Activated CD4-positive, CD25-positive, alpha-beta regulatory T cell (primary cell): Measurements from ENCODE around the gene C2CD3.
"Not testable (repeated sequence)": the region's sequence is repeated elsewhere in the genome, so short reads cannot be mapped to it uniquely, and the experiment has no call there.

ENCODE experiments used
- DNase-seq, 4 experiments: peaks; one replicate each; lab custom pipeline; 2025; lab: John Stamatoyannopoulos, UW

C2CD3 gene

DNA sequence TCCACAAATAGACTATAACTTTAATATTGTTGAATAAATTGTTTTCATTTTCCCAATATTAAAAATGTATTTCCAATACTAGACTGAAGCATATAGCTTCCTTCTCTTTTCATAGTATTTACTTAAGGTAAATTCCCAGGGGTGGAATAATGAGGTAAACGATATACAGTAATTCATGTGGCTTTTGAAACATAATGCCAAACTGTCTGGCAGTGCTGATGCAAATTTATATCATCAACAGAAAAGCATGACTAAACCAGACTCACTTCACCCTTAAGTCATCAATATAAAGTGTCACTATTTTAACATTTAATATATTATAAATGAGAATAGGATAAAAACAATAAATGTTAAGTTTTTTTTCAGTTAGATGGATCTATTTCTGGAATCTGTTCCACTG is 13.6 kb downstream of the C2CD3 start:
- no peak for DNase-seq

DNA sequence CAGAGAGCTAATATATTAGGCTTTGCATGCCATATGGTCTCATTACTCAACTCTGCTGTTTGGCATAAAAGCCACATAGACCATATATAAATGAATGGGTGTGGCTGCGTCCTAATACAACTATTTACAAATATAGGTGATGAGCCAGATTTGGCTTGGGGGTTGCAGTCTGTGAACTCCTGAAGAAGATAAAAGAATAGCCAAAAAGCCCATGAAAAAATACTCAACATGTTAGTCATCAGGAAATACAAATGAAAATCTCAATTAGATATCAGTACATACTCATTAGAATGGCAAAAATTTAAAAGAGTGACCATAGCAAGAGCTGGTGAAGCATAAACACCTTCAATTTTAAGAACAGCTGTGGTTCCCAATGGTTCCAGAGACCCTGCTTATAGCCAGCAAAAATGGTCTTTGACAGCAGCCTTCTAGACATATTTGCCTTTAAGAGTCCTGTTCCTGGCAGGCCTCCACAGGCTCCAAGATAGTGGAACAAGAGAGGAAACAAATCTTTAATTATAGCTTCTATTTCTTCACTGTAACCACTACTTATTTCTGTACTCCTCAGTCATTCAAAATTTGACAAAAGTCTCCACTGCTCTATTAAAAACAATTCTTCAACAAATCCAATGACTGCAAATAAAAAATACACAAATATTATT is 16.1 kb downstream of the C2CD3 start:
- no peak for DNase-seq

DNA sequence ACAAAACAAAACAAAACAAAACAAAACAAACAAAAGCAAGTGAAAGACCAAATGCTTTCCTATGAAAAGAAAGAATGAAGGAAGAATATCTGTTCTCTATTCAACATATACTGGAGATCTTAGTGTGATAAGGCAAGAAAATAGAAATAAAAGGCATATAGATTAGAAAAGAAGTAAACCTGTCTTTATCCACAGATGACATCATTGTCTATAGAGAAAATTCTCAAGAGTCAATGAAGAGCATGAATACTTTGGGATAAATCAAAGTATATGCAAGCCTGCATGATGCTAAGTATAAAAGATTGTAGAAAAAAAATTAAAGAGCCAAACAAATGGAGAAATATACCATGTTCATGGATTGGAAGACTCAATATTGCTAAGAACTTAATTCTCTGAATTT is 17.6 kb downstream of the C2CD3 start:
- no peak for DNase-seq

DNA sequence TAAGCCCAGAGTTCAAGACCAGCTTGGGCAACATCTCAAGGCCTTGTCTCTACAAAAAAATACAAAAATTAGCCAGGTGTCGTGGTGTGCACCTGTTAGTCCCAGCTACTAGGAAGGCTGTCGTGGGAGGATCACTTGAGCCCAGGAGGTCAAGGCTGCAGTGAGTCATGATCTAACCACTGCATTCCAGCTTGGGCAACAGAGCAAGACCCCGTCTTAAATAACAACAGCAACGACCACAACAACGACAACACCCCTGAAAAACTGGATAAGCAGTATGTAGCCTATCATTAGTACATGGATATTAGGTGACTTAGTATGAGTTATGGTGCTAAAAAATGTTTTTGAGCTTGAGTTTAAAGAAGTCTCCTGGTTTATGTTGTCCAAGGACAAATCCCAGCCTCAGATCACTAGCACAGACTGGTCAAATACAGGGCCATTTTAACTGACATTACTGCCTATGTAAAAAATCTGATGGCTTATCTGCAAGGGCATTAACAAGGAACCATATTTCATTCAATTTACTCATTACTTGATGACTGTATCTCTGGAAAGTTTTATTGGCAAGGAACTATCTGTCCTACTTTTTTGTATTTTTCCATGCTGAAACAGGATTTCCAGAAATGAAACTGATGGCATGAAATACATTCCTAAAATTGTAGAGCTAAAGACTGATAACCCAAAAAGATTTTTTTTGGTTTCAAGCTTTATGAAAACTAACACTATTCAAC is 23.4 kb downstream of the C2CD3 start:
- no peak for DNase-seq

DNA sequence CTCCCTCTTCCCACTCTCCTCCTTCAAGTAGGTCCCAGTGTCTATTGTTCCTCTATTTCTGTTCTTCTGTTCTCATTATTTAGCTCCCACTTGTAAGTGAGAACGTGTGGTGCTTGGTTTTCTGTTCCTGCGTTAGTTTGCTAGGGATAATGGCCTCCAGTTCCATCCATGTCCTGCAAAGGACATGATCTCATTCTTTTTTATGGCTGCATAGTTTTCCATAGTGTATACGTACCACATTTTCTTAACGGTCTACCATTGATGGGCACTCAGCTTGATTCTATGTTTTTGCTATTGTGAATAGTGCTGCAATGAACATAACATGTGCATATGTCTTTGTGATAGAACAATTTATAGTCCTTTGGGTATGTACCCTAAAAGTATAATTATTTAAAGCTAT is 26.2 kb downstream of the C2CD3 start:
- DNase-seq = no peak

DNA sequence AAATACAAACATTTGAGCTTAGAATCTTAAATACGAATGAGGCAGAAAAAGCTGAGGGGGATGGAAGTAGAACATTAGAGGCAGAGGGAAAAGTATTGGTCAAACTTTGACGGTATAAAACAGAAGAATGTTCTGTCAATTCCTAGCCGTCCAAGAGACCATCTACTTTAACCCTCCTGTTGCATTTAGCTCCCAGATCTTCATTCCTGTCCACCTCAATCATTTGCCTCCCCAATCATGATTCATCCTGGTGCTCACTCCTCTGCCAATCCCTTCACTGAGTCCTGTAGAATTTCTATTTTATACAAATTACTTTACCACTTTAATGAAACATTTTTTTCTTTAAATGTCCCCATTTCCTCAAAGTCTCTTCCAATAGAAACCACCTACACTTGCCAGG is 28.2 kb downstream of the C2CD3 start:
- no peak for DNase-seq

DNA sequence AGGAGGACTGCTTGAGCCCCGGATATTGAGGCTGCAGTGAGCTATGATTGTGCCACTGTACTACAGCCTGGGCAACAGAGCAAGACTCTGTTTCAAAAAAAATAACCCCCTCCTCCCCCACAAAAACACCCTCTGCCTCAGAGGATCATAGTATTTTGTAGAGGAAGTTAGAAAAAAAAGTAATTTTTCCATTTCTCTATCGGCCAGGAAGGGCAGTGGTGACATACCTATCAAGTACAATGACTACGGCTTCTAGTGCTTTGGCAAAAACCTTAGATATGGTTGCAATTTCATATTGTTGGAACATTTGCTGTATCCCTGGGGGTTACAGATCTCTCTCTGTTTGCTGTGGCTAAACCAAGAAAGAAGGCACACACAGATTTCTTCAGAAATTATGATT is 28.9 kb downstream of the C2CD3 start:
- DNase-seq = no peak

DNA sequence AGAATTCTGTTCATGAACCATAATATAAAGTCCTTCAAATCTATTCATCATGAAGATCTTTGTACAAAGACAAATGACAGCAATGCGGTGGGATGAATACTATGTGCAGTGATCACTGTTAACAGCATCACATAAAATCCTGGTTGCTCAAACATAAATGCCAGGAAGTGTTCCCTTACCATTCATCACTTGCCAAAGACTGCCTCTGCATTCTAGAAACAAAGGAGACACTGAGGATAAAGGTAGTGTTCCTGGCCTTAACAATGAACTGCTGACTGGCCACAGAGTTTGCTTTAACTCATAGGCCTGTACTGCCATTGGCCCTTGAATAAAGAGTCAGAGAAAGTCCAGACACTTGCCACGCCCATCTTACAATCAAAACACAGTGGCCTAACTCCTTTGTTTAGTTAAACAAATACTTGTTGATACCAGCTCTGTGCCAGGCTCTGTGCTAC is 29.5 kb downstream of the C2CD3 start:
- DNase-seq = no peak

DNA sequence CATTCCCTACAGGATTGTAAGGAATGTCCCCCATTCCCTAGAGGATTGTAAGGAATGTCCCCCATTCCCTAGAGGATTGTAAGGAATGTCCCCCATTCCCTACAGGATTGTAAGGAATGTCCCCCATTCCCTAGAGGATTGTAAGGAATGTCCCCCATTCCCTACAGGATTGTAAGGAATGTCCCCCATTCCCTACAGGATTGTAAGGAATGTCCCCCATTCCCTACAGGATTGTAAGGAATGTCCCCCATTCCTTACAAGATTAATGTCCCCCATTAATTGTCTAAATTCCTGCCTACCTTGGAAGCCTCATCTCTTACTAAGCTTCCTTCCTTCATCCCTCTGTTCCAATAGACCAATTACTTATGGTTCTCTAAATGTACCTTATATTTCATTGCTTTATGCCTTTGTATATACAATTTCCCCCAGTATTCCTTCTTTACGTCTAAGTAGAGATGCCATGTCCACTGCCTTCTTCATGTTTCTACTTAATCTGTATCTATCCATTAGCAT is 30.8 kb downstream of the C2CD3 start:
- DNase-seq = not testable (repeated sequence)

DNA sequence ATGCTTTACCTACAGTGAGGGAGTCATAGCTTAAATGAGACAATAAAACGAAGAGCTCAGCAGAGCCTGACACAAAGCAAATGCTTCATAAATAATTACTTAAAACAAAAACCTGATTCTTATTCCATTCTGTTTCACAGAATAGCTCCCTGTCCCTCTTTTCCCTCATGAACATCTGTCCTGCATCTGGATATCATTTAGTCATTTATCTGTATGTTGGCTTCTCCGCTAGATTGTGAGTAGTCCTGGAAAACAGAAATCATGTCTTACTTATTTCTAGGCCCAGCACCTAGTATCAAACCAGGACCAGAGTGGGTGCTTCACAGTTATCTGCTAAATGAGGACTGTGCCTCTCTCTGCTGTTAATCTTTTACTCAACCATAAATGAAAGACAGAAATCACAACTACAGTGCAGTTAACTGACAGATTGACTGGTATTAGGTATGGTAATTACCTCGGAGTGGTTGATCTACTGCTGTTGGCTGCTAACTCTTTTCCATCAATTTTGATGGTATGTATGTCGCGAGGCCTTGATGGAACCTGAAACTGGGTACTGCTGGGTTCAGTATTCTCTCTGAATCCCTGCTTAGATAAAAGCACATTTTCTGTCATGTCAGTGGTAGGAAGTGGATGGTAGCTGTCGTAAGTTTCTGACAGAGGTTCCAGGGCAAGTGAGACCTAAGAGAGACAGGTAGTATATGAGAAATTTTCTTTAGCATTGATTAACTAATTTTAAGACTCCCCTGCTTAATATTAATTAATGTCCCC is 31.5 kb downstream of the C2CD3 start:
- DNase-seq = no peak

DNA sequence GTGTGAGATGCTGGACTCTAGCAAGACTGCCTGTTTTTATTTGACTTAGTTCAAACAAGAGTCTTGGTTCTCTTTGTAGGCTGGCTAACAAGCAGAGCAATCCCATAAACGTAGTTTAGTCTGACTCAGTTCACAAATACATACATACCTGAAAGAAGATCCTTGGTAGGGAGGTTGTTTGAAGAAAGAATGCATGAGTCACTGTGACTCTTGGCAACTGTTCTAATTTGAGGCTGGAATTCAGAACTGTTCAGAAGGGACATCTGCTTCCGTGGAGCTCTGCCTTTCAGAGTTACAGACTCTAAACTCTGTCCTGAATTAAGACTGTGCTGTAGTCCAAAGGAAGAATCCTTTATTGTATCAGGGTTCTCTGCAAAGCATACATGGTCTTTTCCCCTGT is 32.2 kb downstream of the C2CD3 start:
- no peak for DNase-seq

DNA sequence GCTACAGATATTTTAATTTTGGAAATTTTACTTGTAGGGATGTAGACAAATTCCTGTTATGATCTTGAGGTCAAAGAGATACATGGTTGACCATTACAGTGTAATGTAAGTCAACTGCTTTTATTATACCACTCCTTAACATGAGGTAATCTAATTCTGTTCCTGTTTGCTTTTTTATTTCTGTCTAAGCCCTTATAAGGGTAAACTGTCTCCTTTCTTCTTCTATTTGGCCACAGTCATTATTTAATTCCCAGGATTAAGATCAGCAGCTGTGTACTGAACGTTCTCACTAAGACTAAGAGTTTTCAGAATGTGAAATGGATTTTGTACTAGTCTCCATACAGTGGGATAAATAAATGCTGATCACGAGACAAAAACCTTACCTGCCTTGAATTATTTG is 32.8 kb downstream of the C2CD3 start:
- DNase-seq = no peak

DNA sequence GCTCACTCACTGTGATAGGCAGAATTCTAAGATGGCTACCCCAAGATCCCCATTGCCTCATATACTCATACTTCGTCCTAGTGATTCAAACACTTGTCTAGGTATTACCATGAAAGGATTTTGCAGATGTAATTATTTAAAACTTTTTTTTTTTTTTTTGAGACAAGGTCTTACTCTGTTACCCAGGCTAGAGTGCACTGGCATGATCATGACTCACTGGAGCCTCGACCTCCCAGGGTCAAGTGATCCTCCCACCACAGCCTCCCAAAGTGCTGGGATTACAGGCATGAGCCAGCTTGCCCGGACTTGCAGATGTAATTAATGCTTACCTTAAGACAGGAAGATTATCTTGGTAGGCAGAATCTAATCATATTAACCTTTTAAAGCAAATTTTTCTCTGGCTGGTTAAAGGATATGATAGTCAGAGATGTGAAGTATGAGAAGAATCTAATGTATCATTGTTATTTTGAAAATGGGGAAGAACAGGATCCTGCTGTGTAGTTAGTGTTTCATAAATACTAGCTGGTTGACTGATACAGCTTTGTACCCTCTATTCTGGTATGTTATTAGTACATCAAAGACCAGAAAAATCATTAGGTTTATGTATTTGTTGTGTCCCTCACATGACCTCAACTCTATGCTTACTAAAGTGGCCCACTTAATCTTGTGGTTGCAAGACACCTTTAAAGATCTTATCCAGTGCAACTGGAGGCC is 35.5 kb downstream of the C2CD3 start:
- no peak for DNase-seq

DNA sequence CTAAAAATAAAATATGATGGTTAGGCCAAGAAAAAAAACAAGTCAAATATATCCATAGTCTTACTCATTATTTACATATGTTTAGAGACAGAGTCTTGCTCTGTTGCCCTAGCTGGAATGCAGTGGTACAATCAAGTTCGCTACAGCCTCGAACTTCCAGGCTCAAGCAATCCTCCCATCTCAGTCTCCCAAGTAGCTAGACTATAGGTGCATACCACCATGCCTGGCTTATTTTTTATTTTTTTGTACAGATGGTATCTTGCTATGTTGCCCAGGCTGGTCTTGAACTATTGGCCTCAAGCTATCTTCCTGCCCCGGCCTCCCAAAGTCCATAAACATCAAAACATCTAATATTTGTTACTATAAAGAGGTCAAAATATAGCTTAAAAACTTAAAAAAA is 36.1 kb downstream of the C2CD3 start:
- no peak for DNase-seq

DNA sequence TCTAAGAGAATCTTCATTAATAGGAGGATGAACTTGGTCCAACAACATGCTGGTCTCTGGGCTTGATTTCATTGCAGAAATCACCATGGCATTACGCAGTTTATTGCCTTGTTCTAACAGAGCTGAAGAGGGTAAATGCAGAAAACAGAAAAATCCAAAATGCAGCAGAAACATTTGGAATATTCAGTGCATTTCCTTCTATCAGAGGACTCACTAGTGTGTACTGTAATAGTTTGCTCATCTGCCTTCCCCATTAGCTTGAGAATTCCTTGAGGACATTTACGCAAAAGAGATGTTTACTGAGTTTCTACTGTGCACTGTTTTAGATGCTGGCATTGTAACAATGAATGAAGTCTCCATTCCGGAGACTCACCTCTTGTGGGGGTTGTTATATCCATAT is 37.4 kb downstream of the C2CD3 start:
- DNase-seq = no peak

DNA sequence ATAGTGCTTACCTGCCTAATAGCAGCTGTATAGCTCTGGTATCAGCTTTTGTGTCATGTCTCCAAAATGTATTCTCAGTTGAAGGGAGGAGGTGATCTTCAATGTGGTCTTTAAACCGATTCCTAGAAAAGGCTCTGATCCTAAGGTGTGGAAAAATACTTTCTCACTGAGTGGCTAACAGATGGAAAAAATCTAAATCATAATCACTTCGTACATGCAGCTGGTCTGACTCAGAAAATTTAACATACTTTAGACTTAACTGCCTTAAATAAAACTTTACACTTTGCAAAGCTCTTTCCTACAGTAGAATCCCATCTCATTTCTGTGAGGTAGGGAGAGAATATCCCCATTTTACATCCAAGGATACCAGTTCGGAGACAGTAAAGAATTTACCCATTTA is 38.0 kb downstream of the C2CD3 start:
- DNase-seq = no peak

DNA sequence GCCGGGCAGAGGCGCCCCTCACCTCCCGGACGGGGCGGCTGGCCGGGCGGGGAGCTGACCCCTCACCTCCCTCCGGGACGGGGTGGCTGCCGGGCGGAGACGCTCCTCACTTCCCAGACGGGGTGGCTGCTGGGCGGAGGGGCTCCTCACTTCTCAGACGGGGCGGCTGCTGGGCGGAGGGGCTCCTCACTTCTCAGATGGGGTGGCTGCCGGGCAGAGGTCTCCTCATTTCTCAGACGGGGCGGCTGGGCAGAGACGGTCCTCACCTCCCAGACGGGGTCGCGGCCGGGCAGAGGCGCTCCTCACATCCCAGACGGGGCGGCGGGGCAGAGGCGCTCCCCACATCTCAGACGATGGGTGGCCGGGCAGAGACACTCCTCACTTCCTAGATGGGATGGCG is 41.7 kb downstream of the C2CD3 start:
- not testable (repeated sequence) for DNase-seq

DNA sequence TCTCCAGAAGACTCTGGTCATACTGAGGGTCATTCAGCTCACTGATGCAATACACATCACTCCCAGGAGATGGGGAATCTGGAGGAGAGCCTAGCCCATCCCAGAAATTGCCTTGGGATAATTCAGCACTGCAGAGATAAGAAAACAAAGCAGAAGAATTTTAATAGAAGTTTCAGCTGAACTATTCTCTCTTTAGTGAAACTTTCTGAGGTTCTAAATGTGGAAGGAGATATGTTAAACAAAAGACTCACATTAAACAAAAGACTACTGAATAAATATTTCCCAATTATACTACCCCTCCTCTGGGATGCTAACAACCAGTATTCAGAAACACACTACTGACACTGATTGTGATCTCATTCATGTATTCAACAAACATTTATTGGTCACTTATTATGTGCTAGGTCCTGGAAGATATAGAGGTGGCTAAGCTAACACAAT is 47.8 kb downstream of the C2CD3 start:
- no peak for DNase-seq

DNA sequence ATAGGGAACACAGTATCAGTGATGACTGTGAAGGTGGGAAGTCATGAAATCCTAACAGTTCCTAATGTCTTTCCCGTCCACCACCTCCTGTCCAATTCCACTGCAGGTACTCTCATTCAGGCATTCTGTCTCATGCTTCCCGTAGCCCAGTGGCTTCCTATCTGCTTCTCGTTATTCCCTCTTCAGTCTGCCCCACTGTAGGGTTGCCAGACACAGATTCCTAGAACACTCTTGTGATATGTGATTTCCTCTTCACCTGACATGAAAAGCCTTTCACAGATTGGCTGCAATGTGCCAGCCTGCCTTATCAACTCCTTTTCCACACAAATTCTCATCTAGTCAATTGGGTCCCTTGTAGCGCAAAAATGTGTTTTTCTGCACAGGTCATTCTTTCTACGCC is 49.0 kb downstream of the C2CD3 start:
- DNase-seq = no peak

DNA sequence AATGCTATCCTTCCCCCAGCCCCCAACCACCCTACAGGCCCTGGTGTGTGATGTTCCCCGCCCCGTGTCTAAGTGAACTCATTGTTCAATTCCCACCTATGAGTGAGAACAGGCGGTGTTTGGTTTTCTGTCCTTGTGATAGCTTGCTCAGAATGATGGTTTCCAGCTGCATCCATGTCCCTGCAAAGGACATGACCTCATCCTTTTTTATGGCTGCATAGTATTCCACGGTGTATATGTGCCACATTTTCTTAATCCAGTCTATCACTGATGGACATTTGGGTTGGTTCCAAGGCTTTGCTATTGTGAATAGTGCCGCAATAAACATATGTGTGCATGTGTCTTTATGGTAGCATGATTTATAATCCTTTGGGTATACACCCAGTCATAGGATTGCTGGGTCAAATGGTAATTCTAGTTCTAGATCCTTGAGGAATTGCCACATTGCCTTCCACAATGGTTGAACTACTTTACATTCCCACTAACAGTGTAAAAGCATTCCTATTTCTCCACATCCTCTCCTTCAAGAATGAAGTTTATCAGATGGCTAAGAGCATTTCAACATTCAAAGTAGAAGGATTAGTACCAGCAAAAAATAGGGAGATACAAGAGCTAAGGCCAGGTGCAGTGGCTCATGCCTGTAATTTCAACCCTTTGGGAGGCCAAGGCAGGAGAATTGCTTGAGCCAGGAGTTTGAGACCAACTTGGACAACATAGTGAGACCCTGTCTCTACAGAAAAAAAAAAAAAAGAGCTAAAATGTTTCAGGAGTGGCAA is 50.4 kb downstream of the C2CD3 start:
- DNase-seq = not testable (repeated sequence)

DNA sequence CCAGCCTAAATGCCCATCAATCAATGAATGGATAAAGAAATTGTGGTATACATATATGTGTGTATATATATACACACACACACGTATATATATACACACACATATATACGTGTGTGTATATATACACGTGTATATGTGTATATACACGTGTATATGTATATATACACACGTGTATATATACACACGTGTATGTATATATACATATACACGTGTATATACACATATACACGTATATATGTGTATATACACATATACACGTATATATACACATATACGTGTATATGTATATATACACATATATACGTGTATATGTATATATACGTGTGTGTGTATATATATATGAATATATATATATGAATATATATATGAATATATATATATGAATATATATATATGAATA is 54.1 kb downstream of the C2CD3 start:
- DNase-seq = no peak
